Measurements from ENCODE around the gene FHDC1.

Gene FHDC1

DNA sequence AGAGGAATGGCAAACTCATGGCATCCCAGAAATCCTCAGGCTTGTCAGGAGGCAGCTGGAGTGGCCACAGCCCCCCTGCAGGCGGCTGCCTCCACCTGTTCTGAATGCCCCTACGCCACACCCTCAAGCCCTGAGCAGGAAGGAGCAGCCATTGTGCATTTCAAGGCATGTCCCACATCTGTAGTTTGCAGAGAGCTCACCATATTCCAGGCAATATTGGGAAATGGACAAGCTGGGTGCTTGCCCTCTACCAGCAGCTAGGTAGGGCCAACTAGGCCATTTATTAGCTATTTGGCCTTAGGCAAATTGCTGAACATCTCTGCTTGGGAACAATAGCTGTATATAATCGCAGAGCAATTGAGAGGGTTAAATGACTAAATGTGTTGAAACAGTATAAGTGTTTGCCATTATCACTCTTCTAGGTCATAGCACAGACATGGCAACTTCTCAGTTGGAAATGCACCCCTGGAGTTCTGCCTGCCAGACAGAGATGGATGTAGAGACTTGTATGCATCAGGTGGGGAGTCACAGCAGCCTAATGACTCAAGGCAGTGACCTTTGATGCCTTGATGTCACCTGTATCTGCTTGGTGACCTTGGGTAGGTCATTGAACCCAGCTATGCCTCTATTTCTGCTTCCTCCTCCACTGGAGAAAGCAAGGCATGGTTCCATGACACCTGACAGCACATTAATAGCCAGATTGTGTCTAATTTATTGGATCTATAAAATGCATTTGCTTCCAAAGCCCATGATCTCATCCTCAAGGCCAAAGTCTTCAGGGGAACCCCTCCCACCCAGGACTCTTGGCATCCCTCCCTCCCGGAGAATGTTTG, 52.8 kb downstream of the FHDC1 start:
- no peak for DNase-seq

DNA sequence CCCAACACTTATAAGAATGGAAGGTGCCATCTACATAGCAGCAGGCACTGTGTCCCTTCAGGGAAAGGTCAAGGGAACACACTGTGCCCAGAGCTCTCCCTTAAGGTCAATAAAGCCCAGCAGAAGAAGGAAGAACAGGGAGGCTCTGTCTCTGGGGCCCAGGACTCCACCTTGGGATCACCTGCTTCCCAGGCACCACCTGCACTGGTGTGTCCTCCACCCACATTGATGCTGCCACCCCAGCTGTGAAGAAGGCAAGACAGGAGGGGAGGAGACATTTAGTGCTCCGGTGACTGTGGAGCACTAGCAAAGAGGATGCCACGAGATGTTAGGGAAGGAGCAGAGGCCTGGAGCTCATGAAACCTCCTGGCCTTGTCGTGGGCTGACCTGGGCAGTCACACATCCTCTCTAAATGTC, 53.4 kb downstream of the FHDC1 start:
- no peak for DNase-seq

DNA sequence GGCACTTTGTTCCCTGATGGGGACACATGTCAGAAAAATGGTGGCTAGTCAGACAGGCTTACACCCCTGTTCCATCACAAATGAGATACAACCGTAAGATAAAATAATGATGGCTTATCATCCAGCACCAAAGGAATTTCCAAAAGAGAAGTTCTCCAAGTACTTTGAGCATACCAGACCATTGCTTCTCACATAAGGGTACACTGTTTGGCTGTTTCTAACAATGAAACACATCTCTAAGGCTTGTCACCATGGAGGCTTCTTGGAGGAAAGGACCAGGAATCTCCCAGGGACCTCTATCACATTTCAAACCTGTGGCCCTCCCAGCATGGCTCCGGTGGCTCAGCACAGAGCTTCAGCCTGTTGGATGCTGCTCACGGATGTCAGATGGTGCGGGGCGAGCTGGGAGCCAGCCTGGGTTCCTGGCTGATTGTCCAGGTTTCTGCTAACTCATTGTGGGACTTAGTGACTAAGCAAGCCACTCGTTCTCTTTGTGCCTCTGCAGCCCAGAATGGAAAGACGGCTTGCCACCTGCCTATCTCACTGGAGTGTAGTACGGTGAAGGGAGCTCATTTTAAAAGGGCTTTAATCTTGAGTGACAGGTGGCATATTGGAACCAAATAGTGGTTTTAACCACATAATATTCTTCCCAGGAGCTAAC, 54.5 kb downstream of the FHDC1 start:
- DNase-seq, result no peak

- no peak for DNase-seq
These were observed 55.3 kb downstream of the FHDC1 start for GRCh38 chr4:152991398-152991797.

DNA sequence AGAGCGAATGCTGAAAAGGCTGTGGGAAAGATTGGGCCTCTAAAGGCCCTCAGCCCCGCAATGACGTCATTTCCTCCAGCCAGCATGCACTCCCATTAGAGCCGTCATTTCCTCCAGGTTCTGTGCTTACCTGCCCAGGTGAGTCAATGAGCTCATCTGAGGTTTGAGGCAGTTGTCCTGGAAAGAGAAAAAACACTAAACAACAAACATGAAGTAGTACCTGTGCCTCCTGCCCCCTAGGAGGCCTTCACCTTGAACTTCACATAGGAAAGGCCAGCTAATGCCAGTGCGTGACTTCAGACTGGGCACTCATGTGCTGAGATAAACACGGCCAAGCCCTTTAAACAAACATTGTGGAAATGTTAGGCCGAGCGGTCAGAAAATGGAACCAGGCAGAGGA, 55.9 kb downstream of the FHDC1 start:
- DNase-seq, result no peak

GRCh38 chr4:152992466-152992865, 56.3 kb downstream of the FHDC1 start:
- no peak for DNase-seq

GRCh38 chr4:152994038-152994437, 57.9 kb downstream of the FHDC1 start:
- DNase-seq, result no peak

DNA sequence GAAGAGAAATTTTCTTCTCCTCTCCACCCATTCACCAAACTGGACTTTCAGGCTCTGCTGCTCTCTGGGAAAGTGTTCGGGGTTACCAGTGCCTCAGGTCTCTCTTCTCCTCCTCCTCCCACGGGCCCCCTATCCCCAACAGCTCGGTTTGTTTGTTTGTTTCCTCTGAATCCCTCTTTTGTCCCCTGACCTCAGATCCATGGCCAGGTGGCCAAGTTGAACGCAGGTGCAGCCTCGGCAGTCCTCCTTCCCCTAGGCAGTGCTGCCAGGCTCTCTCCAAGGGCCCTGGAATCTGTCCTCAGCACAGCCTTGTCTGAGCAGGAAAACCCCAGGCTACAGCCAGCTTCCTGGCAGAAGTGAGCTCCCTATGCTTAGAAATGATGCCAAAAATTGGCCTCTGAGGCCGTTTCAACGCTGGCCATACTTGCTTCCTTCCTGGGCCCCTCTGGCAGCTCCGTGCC, 60.0 kb downstream of the FHDC1 start:
- no peak for DNase-seq

- no peak for DNase-seq
These were observed 60.5 kb downstream of the FHDC1 start for GRCh38 chr4:152996672-152997071.

DNA sequence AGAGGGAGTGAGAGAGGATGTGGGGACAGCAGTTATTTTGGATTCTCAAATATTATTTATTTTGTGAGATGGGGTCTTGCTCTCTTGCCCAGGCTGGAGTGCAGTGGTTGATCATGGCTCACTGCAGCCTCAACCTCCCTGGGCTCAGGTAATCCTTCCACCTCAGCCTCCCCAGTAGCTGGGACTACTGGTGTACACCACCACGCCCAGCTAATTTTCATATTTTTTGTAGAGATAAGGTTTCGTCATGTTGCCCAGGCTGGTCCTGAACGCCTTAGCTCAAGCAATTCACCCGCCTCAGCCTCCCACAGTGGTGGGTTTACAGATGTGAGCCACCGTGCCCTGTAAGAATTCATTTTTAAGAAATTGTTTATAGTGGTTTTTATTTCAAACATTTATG, 61.2 kb downstream of the FHDC1 start:
- no peak for DNase-seq

DNA sequence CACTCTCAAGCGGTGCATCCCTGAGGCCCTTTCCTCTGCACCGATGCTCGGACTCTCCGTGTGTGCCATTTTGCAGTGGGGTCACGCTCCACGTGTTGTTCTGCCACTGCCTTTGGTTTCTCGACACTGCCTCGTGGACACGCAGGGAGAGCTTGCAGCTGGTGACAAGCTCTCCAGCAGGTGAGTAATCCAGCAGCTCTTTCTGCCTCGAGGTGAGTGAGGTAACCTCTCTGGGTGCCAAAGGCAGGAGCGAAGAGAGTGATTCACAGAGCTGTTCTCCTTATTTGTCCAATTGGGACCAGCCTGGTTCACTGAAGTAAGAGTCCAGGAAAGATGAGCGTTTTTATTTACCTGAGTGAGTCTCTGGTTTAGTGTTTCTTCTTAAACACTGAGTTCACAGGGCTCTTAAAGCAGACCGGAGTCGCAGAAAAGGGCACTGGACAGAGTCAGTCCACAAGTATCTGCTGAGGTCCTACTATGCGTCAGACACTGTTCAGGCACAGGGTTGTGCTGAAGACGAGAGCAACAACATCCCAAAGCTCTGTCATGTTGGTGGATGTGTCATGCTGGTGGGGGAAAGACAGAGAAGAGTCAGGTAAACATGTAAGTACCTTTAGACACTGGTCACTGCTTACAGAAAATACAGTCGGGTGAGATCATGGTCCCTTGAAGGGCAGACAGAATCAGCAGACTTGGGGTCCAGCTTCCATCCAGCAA, 61.8 kb downstream of the FHDC1 start:
- no peak for DNase-seq

DNA sequence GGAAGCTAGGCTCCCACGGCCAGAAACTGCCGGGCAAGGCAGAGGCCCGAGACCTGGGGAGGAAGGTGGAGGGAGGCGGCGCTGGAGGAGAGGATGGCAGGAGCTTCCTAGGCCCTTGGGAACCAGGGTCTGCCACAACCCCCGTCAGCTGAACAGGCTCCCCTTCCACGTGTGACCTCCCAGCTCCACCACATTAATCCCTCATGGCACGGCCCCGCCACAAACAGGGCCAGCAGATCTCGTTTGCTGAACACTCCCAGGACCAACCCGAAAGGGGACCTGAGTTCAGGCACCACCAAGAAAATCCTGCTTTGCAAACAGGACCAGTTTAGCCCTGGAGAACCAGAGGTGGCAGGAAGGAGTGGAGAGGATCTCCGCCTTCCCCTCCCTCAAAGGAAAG, 62.7 kb downstream of the FHDC1 start:
- DNase-seq, result no peak

DNA sequence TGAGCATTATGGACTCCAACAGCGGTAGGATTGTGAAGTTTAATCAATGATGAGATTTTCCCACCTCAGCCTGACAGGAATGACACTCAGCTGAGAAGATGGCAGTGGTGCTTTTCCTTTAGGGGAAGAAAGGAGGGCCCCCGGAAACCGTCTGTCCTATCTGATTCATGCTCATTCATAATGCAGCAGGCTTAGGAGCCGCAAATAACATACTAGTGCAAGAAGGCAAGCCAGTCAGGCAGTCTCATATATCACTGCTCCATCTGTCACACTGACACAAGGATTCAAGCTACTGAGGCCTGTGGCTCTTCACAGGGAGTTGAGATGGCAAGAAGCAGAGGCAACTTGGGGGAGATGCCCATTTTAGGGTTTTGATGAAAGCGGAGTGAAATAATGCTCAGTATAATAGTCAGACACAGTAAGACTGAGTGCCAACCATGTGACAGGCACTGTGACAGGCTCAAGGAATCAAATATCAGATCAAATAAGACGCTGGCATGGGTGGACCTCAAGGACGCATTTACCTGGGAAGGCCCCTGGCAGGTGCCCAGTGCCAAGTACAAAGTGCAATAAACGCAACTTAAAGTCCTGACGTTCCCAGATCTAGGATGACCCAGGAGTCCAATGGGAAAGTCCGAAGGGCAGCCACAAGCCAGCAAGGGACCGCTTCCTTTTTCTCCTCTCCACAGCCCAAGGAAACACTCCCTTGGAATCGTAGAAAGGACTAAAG, 63.4 kb downstream of the FHDC1 start:
- DNase-seq, result peak; percentile 11

- DNase-seq, result no peak
These were observed 63.9 kb downstream of the FHDC1 start for GRCh38 chr4:153000076-153000420.

- DNase-seq, result peak; percentile 26
These were observed 65.5 kb downstream of the FHDC1 start for GRCh38 chr4:153001626-153002025.

GRCh38 chr4:153002110-153002509, 66.0 kb downstream of the FHDC1 start:
- DNase-seq, result no peak

- DNase-seq, result no peak
These were observed 68.1 kb downstream of the FHDC1 start for GRCh38 chr4:153004081-153004850.

DNA sequence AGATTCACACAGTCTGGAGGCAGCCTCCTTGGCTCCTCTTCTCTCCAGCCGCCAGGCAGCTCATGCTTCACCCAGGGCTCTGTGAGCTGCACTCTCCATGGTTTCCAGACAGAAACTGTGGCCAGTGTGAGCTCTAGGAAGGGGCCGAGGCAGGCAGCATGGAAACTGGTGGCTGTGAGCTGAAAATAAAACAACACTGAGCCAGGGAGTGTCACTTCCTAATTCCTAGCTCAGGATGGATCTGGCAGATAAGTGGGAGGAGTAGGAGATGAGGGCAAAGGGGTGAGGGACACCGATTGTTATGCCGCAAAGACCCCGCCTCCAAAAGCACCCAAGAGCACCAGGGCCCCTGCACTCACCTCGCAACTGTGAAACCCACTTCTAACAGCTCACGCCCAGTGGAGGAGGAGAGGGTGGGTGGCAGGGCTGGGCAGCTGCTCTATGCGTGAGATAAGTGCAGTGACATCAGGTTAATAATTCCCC, 69.8 kb downstream of the FHDC1 start:
- DNase-seq, result no peak

- no peak for DNase-seq
These were observed 72.6 kb downstream of the FHDC1 start for GRCh38 chr4:153008578-153009199.

DNA sequence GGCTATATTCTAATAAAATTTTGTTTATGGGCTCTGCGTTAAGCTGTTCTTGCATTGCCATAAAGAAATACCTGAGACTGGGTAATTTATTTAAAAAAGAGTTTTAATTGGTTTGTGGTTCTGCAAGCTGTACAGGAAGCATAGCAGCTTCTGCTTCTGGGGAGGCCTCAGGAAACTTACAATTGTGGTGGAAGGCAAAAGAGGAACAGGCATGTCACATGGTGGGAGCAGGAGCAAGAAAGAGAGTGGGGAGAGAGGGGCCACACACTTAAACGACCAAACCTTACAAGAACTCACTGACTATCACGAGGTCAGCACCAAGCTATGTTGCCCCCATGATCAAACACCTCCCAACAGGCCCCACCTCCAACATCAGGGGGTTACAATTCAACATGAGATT, 74.0 kb downstream of the FHDC1 start:
- DNase-seq, result no peak

- DNase-seq, result no peak
These were observed 77.3 kb downstream of the FHDC1 start for GRCh38 chr4:153013202-153013977.
